COR-L47 (cell line): ENCODE data around the gene TCEAL9.
"Not testable (repeated sequence)": the region's sequence is repeated elsewhere in the genome, so short reads cannot be mapped to it uniquely, and the experiment has no call there.

Experiments
- DNase-seq: peaks from one replicate; lab custom pipeline; 2025; lab: John Stamatoyannopoulos, UW

Gene TCEAL9

DNA sequence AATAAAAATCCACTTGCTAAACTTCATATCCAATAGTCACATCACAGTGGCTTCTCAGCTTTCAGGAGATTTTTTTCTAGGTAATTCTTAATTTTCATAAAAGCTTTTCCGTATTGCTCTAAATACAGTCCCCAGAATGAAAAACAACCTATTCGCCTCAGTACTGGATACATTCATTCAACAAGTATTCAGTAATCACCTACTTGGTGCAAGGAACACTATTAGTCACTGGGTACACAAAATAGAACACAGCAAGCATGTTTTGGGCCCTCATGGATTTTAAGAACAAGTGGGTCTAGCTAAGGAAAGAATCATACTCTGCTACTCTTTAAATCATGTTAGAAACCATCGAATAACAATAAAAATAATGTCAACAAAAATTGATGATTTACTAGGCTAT lies 17.3 kb downstream of the TCEAL9 start:
- no peak for DNase-seq

DNA sequence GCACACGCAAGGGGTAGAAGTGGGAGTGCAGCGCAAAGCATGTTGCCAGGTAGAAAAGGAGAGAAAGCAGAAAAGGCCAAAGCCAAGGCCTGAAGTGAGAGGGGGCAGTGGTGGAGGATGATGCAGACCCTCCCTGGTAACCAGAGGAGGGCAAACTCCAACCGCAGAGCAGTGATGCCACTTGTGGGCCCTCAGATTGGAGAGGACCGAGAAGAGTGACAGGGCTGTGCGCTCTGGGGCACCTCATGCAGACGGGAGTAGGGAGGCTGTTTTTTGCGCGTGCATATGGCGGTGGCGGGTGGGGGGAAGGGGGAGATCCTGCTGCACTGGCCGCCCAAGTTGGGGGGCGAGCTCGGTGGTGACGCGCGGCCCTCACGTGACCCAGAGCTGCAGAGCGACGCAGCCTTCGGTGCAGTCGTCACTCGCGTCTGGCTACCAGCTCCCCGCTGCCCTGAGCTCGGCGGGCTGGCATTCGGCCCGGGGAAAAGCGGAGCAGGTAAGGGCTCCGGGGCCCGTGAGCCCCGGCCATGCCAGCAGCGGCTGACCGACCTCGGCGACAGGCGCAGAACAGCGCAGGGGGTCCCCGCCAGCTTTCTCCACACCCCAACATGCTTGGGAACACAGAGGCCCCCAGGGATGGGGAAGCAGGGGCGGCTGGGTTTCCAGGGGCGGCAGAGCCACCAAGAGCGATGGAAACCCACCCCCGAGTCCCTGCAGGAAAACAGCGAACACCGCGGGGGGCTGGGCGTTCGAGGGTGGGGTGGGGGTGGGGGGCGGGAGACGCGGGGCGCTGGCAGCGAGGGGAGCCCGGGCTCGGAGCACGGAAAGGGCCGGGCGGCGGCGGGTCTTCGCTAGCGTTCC lies 20.0 kb downstream of the TCEAL9 start, which contains the start of gene BEX3:
Gene BEX3, plus strand, starts transcription at position 421 of the 861 bp plus-strand sequence. CDS start 984 bp downstream, outside the sequence.
- peak; percentile 70 for DNase-seq

DNA sequence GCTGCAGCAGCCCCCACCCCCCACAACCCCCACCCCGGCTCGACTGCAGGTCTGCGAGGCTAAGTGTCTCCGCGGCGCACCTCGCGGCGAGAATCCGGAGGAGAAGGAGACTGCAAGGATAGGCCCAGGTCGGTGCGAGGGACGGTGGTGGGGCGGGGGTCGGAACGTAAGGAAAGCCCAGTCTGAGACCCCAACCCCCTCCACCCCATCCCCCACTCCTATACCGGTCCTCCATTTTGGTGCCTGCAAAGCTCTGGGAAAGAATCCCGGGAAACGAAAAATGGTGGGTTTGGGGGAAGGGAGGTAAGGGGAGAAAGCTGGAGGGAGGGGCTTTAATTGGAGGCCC lies 20.6 kb downstream of the TCEAL9 start:
- peak; percentile 39 for DNase-seq

DNA sequence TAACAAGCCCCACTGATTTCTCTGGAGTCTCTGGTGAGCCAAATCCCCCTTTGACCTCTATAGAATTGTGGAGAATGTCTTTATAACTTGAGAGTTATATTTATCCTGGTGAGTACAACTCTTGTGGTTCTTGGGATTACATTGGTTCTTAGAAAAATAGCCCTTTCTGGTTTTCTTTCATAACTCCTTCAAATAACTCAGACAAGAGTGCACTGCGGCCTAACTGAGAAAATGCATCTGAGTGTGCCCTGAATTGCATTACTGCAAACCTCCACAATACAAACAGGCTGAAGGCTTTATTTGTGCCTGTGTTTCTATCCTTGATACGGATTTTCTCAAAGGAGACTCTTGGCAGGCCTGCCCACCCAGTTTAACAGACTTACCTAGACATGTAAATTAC lies 22.7 kb downstream of the TCEAL9 start:
- DNase-seq, result no peak

DNA sequence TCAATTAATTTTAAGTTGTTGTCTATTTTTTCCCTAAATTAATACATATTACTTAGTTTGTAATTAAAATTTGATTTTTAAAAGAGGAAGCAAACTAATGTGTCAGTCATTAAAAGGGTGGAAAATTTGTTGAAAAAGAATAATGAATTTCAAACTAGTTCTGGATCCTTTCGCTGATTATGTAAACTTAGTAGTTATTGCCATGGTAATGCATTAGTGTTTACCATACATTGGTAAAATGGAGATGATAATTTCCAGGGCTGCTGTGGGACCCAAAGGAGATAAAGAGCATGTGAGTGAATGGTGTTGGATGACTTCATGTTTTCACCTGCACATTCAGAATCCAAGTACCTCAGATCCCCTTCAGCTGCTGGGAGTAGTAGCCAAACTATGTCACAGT lies 26.6 kb downstream of the TCEAL9 start:
- DNase-seq, result no peak

DNA sequence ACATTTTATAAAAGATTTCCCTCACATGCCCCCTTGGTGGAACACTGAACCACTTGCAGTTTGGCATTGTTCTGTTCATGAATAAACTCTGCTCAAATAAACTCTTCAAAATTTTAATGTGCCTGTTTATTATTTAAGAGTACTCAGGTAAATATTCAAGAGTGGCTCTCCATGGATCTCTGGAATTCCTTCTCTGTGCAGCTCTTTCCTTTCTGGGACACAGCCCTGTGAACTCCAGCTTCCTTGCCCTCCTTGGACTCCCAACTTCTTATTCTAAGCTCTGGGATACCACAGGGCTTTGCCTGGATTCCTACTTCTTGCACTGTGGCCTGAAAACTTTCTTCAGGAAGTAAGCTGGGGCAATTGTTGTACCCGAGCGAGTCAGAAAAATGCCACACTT lies 28.4 kb downstream of the TCEAL9 start:
- no peak for DNase-seq

DNA sequence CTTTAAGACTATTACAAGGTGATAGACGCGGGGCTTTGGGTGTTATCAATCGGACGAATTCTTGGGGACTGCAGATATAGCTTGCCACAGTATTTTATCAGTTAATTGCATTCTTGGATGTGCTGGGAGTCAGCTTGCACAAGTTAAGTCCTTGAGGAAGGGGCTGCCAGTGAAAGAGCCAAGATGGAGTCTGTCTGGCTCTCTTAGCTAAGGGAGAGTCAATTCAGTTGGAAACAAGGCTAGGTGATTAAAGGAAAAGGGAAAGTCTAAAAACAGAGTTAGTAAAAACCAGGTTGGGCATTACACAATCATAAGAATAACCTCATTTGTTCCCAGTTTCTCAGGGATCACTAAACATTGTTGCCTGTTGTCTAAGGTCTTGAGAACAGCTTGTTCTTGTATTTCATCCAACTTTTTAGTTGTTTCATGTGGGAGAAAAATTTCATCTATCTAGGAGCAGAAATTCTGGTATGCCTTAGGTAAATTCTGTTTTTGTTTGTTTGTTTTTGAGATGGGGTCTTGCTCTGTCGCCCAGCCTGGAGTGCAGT lies 29.1 kb downstream of the TCEAL9 start:
- not testable (repeated sequence) for DNase-seq

DNA sequence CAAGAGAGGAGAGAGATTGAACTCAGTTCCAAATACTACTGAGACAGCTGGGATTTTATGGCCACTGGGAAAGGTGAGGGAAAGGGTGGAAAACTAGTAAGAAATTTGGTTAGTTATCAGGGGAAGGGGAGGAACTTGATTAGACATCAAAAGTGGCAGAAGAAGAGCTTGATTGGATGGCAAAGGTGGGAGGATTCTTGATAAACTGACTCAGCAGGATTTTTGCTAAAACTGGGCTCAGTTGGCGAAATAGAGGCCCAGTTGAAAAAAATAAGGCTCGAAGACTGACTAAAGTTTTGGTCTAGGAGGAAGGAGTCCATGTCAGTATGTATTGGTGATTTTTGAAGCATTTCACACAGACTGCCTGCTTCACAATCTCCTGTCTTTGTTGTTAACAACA lies 30.0 kb downstream of the TCEAL9 start:
- no peak for DNase-seq

DNA sequence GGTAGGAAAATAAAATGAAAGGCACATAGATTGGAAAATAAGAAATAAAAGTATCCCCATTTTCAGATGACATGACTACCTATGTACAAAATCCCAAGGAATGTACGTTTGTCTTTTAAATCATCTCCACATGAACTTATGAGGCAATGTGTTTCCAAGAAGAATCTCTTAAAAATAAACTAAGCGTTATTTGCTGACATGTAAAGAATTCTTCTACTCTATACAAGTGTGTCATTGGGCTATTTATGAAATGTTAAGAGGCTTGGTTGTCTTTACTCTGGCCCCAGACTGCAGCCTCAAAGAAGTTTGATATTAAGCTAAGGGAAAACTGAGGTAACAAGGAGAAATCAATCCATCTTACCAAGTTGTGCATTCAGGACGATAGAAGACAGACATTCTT lies 37.2 kb downstream of the TCEAL9 start:
- no peak for DNase-seq

DNA sequence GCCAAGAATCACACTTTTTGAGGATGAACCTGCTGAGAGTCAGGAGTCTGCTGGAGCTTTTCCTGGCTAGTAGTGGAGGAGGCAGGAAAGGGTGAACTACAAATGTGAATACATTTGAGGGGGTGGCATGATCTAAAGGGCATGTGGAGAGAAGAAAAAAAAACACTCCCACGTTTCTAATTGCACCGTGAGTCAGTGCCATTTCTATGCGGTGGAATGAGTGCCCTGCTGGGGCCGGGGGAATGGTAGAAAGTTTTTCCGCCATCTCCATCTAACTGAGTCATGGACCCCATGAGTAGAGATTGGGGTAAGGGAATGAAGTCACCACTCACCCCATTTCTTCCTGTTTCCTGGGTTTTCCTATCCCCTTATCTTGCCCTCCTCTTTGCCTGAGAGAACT lies 39.9 kb downstream of the TCEAL9 start:
- no peak for DNase-seq

DNA sequence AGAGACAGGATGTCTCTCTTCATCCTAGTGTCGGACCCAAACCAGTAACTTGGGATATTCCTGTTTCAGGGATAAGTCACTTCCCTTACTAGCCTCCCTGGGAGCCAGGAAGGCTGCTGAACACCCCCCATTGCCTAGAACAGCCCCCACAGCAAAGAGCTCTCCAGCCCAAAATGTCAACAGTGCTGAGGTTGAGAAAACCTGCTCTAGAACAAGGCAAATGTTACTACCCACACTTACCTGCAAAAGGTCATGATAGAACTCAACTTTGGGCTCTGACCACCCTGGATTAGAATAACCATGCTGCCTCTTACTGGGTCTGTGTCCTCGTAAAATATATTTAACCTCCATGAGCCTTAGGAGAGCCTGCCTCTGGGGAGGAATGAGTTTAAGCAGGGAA lies 40.4 kb downstream of the TCEAL9 start:
- DNase-seq, result no peak

DNA sequence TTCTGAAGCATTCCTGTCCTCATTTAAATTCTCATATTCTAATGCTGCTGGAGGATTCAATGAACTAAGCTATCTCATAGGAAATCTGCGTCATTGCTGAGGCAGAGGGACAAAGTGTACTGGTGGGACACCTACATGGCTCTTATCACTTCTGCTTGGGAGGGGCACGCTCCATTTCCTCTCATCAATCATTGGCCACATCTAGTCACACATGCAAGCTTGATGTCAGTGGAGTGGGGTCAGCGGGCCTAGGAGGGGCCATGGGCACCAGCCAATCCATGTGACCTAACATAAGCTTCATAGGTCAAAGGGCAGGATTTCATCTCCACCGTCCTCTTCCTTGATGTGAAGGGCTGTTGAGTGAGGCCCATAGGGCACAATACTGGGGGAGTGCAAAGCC lies 41.4 kb downstream of the TCEAL9 start:
- DNase-seq, result no peak

DNA sequence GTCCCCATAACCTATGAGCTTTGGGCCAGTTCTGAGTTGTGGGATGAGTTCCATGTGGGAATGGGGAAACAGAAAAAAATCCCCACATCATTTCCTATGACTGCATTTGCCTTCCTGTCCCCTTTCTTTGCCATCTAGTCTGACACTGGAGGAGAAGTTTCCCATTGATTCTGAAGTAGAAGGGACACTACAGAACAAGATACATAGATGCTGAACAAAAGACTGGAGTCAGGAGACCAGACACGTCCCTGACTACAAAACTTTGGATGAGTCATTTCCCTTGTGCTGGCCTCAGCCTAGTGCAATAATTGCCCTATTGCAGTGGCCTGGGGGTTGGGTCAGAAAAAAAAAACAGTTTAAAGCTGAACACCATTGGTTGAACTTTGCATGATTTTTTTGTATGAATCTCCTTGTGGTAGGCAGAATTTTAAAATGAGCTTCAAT lies 42.1 kb downstream of the TCEAL9 start:
- DNase-seq, result no peak

DNA sequence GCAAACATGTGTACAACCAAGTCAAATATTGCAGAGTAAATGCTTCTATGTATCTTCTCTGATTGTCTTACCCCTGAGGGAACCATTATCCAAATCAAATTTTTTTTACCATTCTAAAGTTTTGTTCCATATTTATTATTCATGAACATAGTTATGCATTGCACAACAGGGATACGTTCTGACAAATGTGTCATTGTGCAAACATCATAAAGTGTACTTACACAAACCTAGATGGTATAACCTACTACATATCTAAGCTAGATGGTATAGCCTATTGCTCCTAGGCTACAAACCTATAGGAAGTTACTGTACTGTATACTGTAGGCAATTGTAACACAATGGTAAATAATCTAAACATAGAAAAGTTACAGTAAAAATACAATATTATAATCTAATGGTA lies 43.4 kb downstream of the TCEAL9 start:
- no peak for DNase-seq

DNA sequence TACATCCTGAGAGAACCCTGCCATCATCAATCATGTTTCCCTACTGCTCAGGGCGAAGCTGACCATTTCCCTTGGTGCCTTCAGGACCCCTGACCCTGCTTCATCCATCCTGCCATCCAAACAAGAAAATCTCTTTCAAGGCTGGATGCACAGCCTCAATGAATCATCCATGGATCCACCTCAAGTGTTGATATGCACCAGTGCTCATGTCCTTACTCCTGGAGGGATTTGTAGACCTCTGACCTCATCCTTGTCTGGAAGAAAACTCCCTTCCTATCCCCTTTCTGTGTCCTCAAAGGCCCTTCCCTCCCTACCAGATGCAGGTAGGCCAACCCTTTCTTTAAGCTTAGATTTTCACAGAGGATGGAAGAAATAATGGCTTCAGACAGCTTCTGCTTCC lies 44.6 kb downstream of the TCEAL9 start:
- DNase-seq, result no peak

DNA sequence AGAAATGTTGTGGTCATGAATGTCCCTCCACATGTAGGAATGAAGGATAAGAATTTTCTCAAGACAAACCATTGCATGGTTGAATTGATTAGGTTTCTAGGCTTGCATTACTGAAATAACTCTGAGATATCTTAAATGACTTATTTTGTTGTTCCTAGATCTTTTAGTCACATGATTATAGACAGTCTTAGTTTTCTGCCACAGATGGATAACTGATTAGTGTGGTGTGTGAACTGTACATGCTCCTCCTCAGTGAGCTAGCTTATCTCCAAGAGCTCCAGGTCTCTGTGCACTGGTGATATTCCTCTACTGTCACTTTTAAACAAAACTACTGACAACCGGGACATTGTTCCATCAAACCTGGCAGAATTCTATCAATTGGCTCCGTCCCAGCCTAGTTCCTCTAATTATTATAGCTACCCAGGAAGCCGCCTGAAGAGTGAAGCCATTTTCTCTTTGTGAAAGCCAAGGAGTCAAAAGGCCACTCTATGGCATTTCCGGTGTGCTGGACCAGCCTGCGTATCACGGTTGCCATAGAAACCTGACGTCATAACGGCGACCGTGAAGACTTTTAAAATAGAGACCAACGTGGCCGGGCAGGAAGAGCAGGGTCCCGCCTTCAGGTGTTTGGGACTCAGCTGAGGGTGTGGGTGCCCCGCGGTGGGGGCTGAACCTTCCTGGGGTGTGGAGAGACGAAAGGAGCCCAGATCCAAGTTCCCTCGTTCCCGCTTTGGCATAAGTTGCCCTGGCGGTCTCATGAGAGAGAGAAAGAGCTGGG lies 48.1 kb downstream of the TCEAL9 start:
- peak; percentile 29 for DNase-seq

DNA sequence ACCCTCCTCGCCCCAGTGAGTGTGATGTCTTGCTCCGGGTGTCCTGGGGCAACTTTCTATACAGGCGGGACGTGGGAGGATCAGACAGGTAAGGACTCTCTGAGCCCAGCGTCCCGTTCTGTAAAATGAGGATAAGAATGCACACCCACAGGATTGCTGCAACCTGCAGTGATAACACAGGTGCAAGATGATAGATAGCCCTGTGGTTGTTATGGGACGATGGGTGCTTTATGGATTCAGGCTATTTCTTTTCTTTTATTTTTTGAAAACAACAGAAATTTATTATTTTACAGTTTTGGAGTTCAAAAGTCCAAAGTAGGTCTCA lies 48.7 kb downstream of the TCEAL9 start:
- DNase-seq, result no peak

DNA sequence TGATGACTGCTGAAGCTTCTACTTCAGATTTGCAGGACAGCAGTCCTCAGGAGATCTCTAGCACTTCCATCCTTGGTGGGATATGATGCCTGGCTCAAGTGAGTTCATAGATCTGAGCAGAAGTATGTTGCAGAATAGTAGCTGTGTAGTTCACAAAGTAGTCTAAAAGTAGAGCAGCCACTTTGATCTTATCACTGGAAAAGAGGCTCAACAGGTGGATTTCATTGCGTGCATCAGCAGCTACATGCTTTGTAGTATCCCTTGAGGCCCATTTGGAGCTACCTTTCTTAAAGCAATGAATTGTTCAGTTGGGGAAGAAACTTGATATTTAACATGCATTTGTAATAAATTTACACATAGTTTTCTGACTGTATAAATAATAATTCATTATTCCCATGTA lies 50.0 kb downstream of the TCEAL9 start:
- DNase-seq, result no peak

DNA sequence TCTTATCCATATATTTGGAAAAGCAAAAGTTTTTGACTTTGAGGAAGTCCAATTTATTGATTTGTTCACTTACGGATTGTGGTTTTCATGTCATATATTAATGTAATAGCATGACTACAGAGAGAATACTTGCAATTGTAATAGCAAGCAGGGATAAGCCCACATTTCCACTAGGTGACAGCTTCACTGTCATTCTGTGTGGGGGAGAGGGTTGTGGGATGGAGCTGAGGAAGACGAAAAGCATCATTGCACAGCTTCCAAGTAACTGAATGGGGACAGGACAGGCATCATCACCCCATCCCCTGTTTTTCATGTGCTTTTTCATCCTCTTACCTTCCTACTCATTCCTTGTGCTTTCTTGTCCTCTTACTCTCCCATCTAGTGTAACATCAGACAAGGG lies 51.5 kb downstream of the TCEAL9 start:
- no peak for DNase-seq
